ENCODE results near the gene TNFRSF25. TPM values are rescaled to one million over a fixed set of nuclear protein-coding genes. Genes with fewer than 3 reads are reported as not detected.

TNFRSF25 gene
- total RNA-seq, 4 donors from 2014 or later, result 53.7 to 168 (median 75.7) TPM

GRCh38 chr1:6445062-6445763 lies 20.8 kb downstream of the TNFRSF25 start:
- 40 to 62% methylated on average over 14 to 16 of the region's 19 CpGs for WGBS, 2 donors
- H3K4me3 ChIP-seq (ENCODE audit: low read depth, poor library complexity, severe bottlenecking), result no peak overlapping the region
- DNase-seq (ENCODE audit: low spot score in 2 of 2), result no peak
- intact Hi-C loops (cut with DNase I; ENCODE audit: low total_unique reads), result no loop called here
- TF ChIP-seq CTCF (IDR thresholded peaks at IDR 0.05) (peak in 1 of 3 donors; percentile 9), POLR2A (IDR thresholded peaks at IDR 0.05) (no peak)

- no peak for DNase-seq (ENCODE audit: low spot score in 2 of 2)
- intact Hi-C loops (cut with DNase I; ENCODE audit: low total_unique reads), result no loop called here
- 90 to 93% methylated on average over 11 to 15 of the region's 15 CpGs for WGBS, 2 donors
Observed at GRCh38 chr1:6444377-6444776, 21.6 kb downstream of the TNFRSF25 start.

DNA sequence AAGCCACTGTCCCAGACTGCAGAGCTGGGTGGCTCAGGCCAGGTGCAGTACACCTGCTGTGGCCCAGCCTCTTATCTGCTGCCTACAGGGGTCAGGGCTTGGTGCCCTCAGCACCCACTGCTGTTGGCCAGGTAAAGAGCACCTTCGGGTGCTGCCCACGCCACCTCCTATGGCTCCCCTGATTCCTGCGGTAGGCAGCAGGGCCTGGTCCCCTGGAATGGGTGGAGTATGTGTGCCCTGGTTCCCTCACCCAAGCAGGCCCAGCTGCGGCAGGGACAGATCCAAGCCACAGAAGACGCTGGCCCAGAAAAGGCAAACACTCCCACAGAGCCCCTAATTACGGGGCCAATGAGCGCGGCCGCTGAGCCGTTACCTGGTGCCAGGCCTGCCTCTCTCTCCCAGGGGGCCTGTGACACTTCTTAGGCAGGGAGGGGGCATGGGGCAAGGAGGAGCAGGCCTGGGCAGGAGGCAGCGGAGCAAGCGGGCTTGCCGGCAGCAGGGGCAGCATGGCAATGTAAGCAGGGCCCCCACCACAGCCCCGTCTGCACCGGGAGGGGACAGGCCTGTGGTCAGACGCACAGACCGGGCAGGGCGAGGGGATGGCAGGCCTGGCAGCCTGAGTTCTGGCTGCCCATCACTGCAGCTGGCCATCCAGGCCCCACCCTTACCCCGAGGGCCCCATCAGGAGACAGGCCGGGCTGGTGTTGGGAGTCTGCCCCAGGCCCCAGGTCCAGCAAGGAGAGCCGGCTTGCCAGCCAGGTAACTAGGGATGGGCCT lies 22.4 kb downstream of the TNFRSF25 start:
- H3K4me3 ChIP-seq (ENCODE audit: low read depth, poor library complexity, severe bottlenecking), result no peak overlapping the region
- TF ChIP-seq CTCF (IDR thresholded peaks at IDR 0.05) (no peak), POLR2A (IDR thresholded peaks at IDR 0.05) (no peak)
- DNase-seq (ENCODE audit: low spot score in 2 of 2), result no peak
- WGBS, 2 donors, result 78 to 86% methylated on average over 16 to 21 of the region's 21 CpGs
- intact Hi-C loops (cut with DNase I; ENCODE audit: low total_unique reads), result no loop called here

More at GRCh38 chr1:6444377-6444776, 21.6 kb downstream of the TNFRSF25 start:
- TF ChIP-seq CTCF (IDR thresholded peaks at IDR 0.05) (no peak), POLR2A (IDR thresholded peaks at IDR 0.05) (no peak)
- H3K4me3 ChIP-seq (ENCODE audit: low read depth, poor library complexity, severe bottlenecking), result no peak overlapping the region

DNA sequence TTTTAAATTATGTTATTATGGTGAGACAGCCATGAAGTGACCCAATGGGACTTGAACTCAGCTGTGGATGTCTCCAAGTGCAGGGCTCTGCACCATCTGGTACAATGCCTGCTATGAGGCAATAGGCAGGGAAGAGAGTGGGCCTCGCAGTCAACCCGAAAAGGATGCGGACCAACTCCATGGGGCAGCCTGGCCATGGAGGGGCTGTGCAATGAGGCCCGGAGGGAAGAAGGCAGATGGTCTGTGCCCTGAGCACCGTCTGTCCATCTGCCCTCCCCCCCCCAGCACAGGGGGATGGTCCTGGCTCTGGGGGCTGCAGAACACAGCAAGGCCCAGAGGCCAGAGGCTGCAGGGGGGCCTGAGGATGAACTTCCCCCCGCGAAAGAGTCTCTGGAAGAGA lies 24.4 kb downstream of the TNFRSF25 start:
- WGBS, 2 donors, result 87% methylated on average over 7 of the region's 7 CpGs
- TF ChIP-seq POLR2A (IDR thresholded peaks at IDR 0.05) (no peak), CTCF (IDR thresholded peaks at IDR 0.05) (no peak)
- no peak overlapping the region for H3K4me3 ChIP-seq (ENCODE audit: low read depth, poor library complexity, severe bottlenecking)
- no peak for DNase-seq (ENCODE audit: low spot score in 2 of 2)
- intact Hi-C loops (cut with DNase I; ENCODE audit: low total_unique reads), result no loop called here

GRCh38 chr1:6440198-6441126 lies 25.5 kb downstream of the TNFRSF25 start:
- no peak for DNase-seq (ENCODE audit: low spot score in 2 of 2)
- H3K4me3 ChIP-seq (ENCODE audit: low read depth, poor library complexity, severe bottlenecking), result no peak overlapping the region
- intact Hi-C loops (cut with DNase I; ENCODE audit: low total_unique reads), result no loop called here
- 25 to 28% methylated on average over 29 to 39 of the region's 101 CpGs for WGBS, 2 donors
- TF ChIP-seq CTCF (IDR thresholded peaks at IDR 0.05) (no peak), POLR2A (IDR thresholded peaks at IDR 0.05) (no peak)
